Vagina (tissue), 2 donors: ENCODE data around the gene GSTO2.

Source experiments
- CTCF ChIP-seq, 3 experiments: fragments of 450-650 bp in 2 of 3; fragments of 200-600 bp in 1 of 3; sonication (generic) in 1 of 3; IDR thresholded peaks; one replicate each; pipeline ENCODE4 v1.5.1; 2017 to 2019; ENCODE audit warnings: antibody characterized with exemption in 3 of 3, mild to moderate bottlenecking in 2 of 3, moderate library complexity in 2 of 3
- POLR2A ChIP-seq, 2 donors: fragments of 450-650 bp; IDR thresholded peaks; one replicate each; pipeline ENCODE4 v1.6.1; 2017; ENCODE audit warnings: antibody characterized with exemption in 2 of 2, mild to moderate bottlenecking in 2 of 2, moderate library complexity in 2 of 2
- POLR2AphosphoS5 ChIP-seq, 2 donors: sonication (generic); formaldehyde crosslinking; IDR thresholded peaks; one replicate each; pipeline ENCODE4 v1.9.0; 2017; ENCODE audit warnings: antibody characterized with exemption in 2 of 2, mild to moderate bottlenecking in 2 of 2, low read depth in 1 of 2; ENCODE audit not compliant: insufficient read depth in 1 of 2

DNA sequence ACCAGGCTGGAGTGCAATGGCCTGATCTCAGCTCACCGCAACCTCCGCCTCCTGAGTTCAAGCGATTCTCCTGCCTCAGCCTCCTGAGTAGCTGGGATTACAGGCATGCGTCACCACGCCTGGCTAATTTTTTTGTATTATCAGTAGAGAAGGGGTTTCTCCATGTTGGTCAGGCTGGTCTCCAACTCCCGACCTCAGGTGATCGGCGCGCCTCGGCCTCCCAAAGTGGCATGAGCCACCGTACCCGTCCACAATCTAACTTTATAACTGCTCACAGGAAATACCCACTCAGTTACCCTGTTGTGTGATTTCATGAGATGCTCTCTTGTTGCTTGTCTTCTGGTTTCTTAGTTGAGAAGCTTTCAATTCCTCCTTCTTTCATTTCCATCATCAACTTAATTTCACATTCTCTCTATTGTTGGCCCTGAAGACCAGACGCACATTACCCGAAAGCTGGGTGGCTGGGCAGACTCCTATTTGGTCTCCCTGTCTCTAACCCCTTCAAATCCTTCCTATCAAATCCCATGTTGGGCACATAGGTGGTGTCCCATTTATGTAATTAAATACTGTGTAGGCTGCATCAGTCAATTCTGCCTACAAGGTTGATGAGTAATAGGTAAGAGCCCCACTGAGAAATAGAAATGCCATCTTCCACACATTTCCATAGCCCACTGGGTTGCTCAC is 1.1 kb upstream of the GSTO2 start:
- TF ChIP-seq CTCF (IDR thresholded peaks at IDR 0.05), result no peak
- TF ChIP-seq POLR2A (IDR thresholded peaks at IDR 0.05), result no peak
- TF ChIP-seq POLR2AphosphoS5 (IDR thresholded peaks at IDR 0.05; ENCODE audit: insufficient read depth in 1 of 2, low read depth in 1 of 2), result no peak
